GM19452 (cell line): ENCODE data around the gene DSCAM.

ENCODE experiments used
- ATAC-seq: cut with Tn5 transposase; IDR thresholded peaks from one replicate; pipeline ENCODE4 v1.9.1; 2021; ENCODE audit not compliant: unreplicated experiment

DSCAM gene

GRCh38 chr21:40668555-40669275 lies 178.2 kb downstream of the DSCAM start:
- ATAC-seq: no peak

GRCh38 chr21:40667967-40668366 lies 179.0 kb downstream of the DSCAM start:
- no peak for ATAC-seq

GRCh38 chr21:40662889-40663288 lies 184.1 kb downstream of the DSCAM start:
- no peak for ATAC-seq

- no peak for ATAC-seq
Observed at GRCh38 chr21:40660461-40660860, 186.5 kb downstream of the DSCAM start.

- ATAC-seq: no peak
Observed at GRCh38 chr21:40658311-40658710, 188.6 kb downstream of the DSCAM start.

GRCh38 chr21:40652436-40652835 lies 194.5 kb downstream of the DSCAM start:
- no peak for ATAC-seq

GRCh38 chr21:40647706-40648105 lies 199.3 kb downstream of the DSCAM start:
- no peak for ATAC-seq

GRCh38 chr21:40646651-40647050 lies 200.3 kb downstream of the DSCAM start:
- no peak for ATAC-seq

- no peak for ATAC-seq
Observed at GRCh38 chr21:40641042-40641441, 205.9 kb downstream of the DSCAM start.

- ATAC-seq: no peak
Observed at GRCh38 chr21:40640266-40640789, 206.6 kb downstream of the DSCAM start.

GRCh38 chr21:40639616-40640194 lies 207.3 kb downstream of the DSCAM start:
- ATAC-seq: no peak

- ATAC-seq: no peak
Observed at GRCh38 chr21:40638466-40639251, 208.3 kb downstream of the DSCAM start.

- ATAC-seq: no peak
Observed at GRCh38 chr21:40636026-40636425, 210.9 kb downstream of the DSCAM start.

GRCh38 chr21:40635391-40635790 lies 211.6 kb downstream of the DSCAM start:
- no peak for ATAC-seq

GRCh38 chr21:40634141-40634540 lies 212.8 kb downstream of the DSCAM start:
- no peak for ATAC-seq

GRCh38 chr21:40633048-40633447 lies 213.9 kb downstream of the DSCAM start:
- no peak for ATAC-seq

- no peak for ATAC-seq
Observed at GRCh38 chr21:40631211-40631610, 215.7 kb downstream of the DSCAM start.

GRCh38 chr21:40625991-40626390 lies 221.0 kb downstream of the DSCAM start:
- ATAC-seq: no peak

GRCh38 chr21:40623528-40623927 lies 223.4 kb downstream of the DSCAM start:
- no peak for ATAC-seq

GRCh38 chr21:40622531-40622930 lies 224.4 kb downstream of the DSCAM start:
- ATAC-seq: no peak

- no peak for ATAC-seq
Observed at GRCh38 chr21:40620386-40621145, 226.4 kb downstream of the DSCAM start.
